Mammary microvascular endothelial cell (primary cell): ENCODE measurements around the gene GSTM1. TPM values are rescaled to one million over a fixed set of nuclear protein-coding genes. Genes with fewer than 3 reads are reported as not detected.

Experiments used
- total RNA-seq: library from RNA; depleted of rRNA; stranded (reverse); fragments of >200 nt; gene quantifications from 2 replicates; pipeline ENCODE4 v1.2.3, GENCODE V29; 2015

Gene GSTM1
- 19.1 and 24.0 TPM in 2 replicates for total RNA-seq

DNA sequence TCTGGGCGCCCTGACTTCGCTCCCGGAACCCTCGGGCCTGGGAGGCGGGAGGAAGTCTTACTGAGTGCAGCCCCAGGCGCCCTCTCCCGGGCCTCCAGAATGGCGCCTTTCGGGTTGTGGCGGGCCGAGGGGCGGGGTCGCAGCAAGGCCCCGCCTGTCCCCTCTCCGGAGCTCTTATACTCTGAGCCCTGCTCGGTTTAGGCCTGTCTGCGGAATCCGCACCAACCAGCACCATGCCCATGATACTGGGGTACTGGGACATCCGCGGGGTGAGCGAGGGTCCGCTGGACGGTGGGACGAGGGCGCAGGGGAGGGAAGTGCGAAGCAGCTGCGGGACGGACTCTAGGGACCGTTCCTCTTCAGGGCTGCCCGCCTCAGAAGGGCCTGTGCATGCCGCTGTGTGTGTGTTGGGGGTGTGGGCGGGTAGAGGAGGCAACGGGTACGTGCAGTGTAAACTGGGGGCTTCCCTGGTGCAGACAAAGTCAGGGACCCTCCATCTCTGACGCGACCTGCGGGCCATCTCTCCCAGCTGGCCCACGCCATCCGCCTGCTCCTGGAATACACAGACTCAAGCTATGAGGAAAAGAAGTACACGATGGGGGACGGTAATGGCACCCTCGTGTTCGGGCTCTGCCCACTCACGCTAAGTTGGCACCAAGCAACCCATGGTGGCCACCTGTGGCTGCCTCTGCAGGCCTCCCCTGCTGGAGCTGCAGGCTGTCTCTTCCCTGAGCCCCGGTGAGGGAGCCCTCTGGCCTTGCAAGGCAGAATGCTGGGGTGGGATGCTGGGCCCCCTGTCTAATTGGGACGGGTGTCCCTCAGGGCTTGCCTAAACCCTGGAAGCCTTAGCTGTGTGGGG is at the start of gene GSTM1:
TSS of gene GSTM1 (plus strand) at position 177 of the 859 bp plus-strand sequence. CDS start at position 234, 57 bp downstream.

DNA sequence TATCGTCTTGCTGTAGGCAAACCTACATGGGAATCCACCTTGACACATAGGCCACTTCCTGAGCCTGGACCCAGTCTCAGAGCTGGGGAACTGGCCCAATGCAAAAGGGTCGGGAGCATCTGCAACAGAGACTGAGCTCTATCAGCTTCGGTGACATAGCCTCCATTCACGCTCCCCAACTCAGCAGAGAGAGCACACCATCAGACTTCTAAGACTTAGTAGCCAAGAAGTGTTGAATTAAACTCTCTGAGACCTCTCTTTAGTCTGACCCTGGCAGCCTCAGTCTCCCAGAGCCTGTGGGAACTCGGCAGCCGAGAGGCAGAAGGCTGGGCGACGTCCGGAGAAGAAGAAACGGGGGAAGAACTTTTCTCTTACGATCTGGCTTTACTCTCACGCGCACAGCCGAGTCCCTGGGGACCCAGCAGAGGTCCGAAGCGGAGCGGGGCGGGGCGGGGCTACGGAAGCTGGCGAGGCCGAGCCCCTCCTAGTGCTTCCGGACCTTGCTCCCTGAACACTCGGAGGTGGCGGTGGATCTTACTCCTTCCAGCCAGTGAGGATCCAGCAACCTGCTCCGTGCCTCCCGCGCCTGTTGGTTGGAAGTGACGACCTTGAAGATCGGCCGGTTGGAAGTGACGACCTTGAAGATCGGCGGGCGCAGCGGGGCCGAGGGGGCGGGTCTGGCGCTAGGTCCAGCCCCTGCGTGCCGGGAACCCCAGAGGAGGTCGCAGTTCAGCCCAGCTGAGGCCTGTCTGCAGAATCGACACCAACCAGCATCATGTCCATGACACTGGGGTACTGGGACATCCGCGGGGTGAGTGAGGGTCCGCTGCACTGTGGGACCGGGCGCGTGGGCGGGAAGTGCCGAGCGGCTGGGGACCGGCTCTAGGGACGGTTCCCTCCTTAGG is 31.8 kb upstream of the GSTM1 start, which contains the start of gene GSTM4:
TSS of gene GSTM4 (plus strand) at position 485 of the 905 bp plus-strand sequence. CDS start at position 776, 291 bp downstream.

DNA sequence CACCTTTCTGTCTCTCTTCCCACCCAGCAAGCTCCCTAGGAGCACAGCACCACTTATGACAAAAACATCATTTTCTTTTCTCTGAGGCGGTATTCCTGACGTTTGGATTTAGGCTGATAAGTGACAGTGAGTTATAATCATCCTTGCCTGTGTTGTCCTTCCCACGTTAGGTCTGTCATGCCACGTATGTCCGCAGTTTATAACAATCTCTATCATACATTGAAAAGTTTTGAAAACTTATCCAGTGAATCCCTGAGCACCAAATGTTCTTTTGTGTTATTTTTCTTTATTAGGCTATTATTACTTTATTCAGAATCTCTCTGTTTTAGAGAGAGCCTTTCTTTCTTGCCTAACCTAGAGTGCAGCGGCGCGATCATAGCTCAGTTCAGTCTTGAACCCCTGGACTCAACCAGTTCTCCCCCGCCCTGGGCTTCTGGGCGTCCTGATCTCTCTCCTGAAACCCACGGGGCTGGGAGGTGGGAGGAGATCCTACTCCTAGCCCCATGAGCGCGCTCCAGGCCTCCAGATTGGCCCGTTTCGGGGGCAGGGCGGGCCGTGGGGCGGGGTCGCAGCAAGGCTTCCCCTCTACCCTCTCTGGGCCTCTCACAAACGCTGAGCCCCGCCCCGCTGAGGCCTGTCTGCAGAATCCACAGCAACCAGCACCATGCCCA is 20.0 kb upstream of the GSTM1 start, which contains the start of gene GSTM2:
TSS of gene GSTM2 (plus strand) at position 606 of the 671 bp plus-strand sequence. CDS start at position 665, 59 bp downstream.

DNA sequence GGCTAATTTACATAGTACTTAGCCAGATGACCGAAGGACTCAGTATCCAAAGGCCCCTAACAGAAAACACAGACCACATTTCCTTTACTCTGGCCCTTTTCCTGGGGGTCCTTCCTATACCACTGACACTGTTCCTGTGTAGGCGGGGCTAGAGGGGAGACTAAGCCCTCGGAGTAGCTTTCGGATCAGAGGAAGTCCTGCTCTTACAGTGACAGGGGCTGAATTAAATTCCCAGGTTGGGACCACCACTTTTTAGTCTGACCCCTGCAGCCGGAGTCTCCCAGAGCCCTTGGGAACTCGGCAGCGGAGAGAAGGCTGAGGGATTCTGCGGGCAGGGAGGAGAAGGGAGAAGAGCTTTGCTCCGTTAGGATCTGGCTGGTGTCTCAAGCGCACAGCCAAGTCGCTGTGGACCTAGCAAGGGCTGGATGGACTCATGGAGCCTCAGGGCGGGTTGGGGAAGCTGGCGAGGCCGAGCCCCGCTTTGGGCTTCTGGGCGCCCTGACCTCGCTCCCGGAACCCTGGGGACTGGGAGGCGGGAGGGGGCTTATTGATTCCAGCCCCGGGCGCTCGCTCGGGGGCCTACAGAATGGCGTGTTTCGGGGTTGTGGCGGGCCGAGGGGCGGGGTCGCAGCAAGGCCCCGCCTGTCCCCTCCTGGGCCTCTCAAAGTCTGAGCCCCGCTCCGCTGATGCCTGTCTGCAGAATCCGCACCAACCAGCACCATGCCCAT is 24.1 kb downstream of the GSTM1 start, which contains the start of gene GSTM5:
TSS of gene GSTM5 (plus strand) at position 659 of the 728 bp plus-strand sequence. CDS start at position 721, 62 bp downstream.

DNA sequence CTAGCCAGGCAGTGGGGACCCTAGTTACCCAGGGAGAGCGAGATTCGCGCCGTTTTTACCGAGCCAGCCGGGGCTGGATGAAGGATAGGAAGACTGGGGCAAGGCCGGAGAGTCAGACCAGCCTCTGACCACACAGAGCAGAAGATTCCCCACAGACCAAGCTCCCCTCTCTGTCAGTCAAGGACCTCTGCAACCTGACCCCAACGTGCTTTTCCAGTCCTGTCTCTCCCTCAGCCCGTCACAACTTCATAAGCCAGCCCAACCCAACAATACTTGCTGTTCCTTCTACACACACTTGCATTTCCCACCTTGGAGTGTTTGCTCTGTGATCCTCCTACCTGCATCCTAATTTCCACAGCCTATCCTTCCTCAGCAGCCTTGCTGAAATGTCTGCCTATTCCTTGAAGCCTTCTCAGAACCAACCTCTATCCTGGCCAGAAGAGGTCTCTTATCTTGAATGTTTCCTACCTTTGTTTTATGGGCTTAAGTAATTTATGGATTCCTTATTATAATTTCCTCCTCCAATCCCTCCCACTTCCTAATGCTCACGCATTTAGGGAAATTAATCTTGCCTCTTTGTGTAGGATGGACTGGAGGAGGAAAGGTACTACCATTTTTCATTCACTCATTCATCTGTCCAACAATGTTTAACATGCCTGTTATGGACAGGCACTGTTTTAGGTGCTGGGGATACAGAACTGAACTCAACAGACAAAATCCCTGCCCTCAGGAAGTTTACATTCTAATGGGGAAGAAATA is 53.2 kb downstream of the GSTM1 start, which contains the start of gene GSTM3:
TSS of gene GSTM3 (minus strand) at position 424 of the 759 bp plus-strand sequence. CDS start 751 bp downstream, outside the sequence.

Other genes with a start within 250 kb of the GSTM1 start
- gene SYPL2, start 221.3 kb upstream of the GSTM1 start, total RNA-seq, result 0.05 and 0.33 TPM in 2 replicates
- 0.93 and 3.2 TPM in 2 replicates for gene ATXN7L2, start 203.9 kb upstream of the GSTM1 start, total RNA-seq
- 4.4 and 5.4 TPM in 2 replicates for gene CYB561D1, start 193.7 kb upstream of the GSTM1 start, total RNA-seq
- gene AMIGO1, start 178.1 kb upstream of the GSTM1 start, total RNA-seq, result 0.44 and 1.3 TPM in 2 replicates
- not detected in 2 replicates for gene GPR61, start 147.9 kb upstream of the GSTM1 start, total RNA-seq
- gene GNAI3, start 139.2 kb upstream of the GSTM1 start, total RNA-seq, result 11.9 and 12.7 TPM in 2 replicates
- gene GNAT2, start 68.2 kb upstream of the GSTM1 start, total RNA-seq, result 0.07 and 0.34 TPM in 2 replicates
- 31.4 and 53.6 TPM in 2 replicates for gene AMPD2, start 68.0 kb upstream of the GSTM1 start, total RNA-seq
- gene GSTM4, start 31.7 kb upstream of the GSTM1 start, total RNA-seq, result 1.7 and 6.2 TPM in 2 replicates
- 2.4 and 3.6 TPM in 2 replicates for gene GSTM2, start 19.8 kb upstream of the GSTM1 start, total RNA-seq
- gene GSTM5, start 24.4 kb downstream of the GSTM1 start, total RNA-seq, result not detected in 2 replicates
- 27.5 and 29.4 TPM in 2 replicates for gene GSTM3, start 53.2 kb downstream of the GSTM1 start, total RNA-seq
- gene EPS8L3, start 76.1 kb downstream of the GSTM1 start, total RNA-seq, result 0.10 TPM in 1 of 2 replicates, not detected in the other
- gene CSF1, start 223.0 kb downstream of the GSTM1 start, total RNA-seq, result 24.6 and 31.0 TPM in 2 replicates